NCI-H1436 (cell line): ENCODE data around the gene TMEM220.

Source experiments
- DNase-seq: peaks from one replicate; lab custom pipeline; 2025; lab: John Stamatoyannopoulos, UW

Gene TMEM220

GRCh38 chr17:10664571-10664970 lies 65.3 kb downstream of the TMEM220 start:
- no peak for DNase-seq
